ENCODE data around the gene ELL2.
A peak's percentile ranks its signal among the peaks of the same experiment; 100 is the strongest.

Gene ELL2

GRCh38 chr5:95961617-95962474 lies at the start of gene ELL2:
Gene ELL2, minus strand, starts transcription at chr5:95961851. Its CDS starts 130 bp downstream, at chr5:95961721.
- DNase-seq (ENCODE audit: low read depth): peak; percentile 98
- H3K4me3 ChIP-seq (ENCODE audit: low read length): peak within 1 kb of the TSS; percentile 92
- TF ChIP-seq CTCF (conservative IDR thresholded peaks at IDR 0.05; ENCODE audit: low read length): no peak

- DNase-seq (ENCODE audit: low read depth): peak; percentile 27
- TF ChIP-seq CTCF (conservative IDR thresholded peaks at IDR 0.05; ENCODE audit: low read length): no peak
- no peak overlapping the region for H3K4me3 ChIP-seq (ENCODE audit: low read length)
These were observed 47.5 kb upstream of the ELL2 start for GRCh38 chr5:96008987-96009647.

- DNase-seq (ENCODE audit: low read depth): no peak
- TF ChIP-seq CTCF (conservative IDR thresholded peaks at IDR 0.05; ENCODE audit: low read length): no peak
- H3K4me3 ChIP-seq (ENCODE audit: low read length): no peak overlapping the region
These were observed 46.8 kb upstream of the ELL2 start for GRCh38 chr5:96008487-96008886.

- no peak for TF ChIP-seq CTCF (conservative IDR thresholded peaks at IDR 0.05; ENCODE audit: low read length)
- DNase-seq (ENCODE audit: low read depth): no peak
- H3K4me3 ChIP-seq (ENCODE audit: low read length): no peak overlapping the region
These were observed 45.4 kb upstream of the ELL2 start for GRCh38 chr5:96007051-96007450.

GRCh38 chr5:96006291-96006690 lies 44.6 kb upstream of the ELL2 start:
- no peak for DNase-seq (ENCODE audit: low read depth)
- H3K4me3 ChIP-seq (ENCODE audit: low read length): no peak overlapping the region
- no peak for TF ChIP-seq CTCF (conservative IDR thresholded peaks at IDR 0.05; ENCODE audit: low read length)

- no peak overlapping the region for H3K4me3 ChIP-seq (ENCODE audit: low read length)
- TF ChIP-seq CTCF (conservative IDR thresholded peaks at IDR 0.05; ENCODE audit: low read length): no peak
- peak; percentile 29 for DNase-seq (ENCODE audit: low read depth)
These were observed 43.1 kb upstream of the ELL2 start for GRCh38 chr5:96004754-96005153.

- TF ChIP-seq CTCF (conservative IDR thresholded peaks at IDR 0.05; ENCODE audit: low read length): no peak
- no peak overlapping the region for H3K4me3 ChIP-seq (ENCODE audit: low read length)
- no peak for DNase-seq (ENCODE audit: low read depth)
These were observed 42.4 kb upstream of the ELL2 start for GRCh38 chr5:96004087-96004486.
